Vagina (tissue), 2 donors: ENCODE data around the gene FRMD4A.
A peak's percentile ranks its signal among the peaks of the same experiment; 100 is the strongest.

ENCODE experiments used
- POLR2A ChIP-seq, 2 donors: fragments of 450-650 bp; IDR thresholded peaks; one replicate each; pipeline ENCODE4 v1.6.1; 2017; ENCODE audit warnings: antibody characterized with exemption in 2 of 2, mild to moderate bottlenecking in 2 of 2, moderate library complexity in 2 of 2
- POLR2AphosphoS5 ChIP-seq, 2 donors: sonication (generic); formaldehyde crosslinking; IDR thresholded peaks; one replicate each; pipeline ENCODE4 v1.9.0; 2017; ENCODE audit warnings: antibody characterized with exemption in 2 of 2, mild to moderate bottlenecking in 2 of 2, low read depth in 1 of 2; ENCODE audit not compliant: insufficient read depth in 1 of 2
- TF ChIP-seq, protein P1 (sequence below), 3 experiments: fragments of 450-650 bp in 2 of 3; fragments of 200-600 bp in 1 of 3; sonication (generic) in 1 of 3; IDR thresholded peaks; one replicate each; pipeline ENCODE4 v1.5.1; 2017 to 2019; ENCODE audit warnings: antibody characterized with exemption in 3 of 3, mild to moderate bottlenecking in 2 of 3, moderate library complexity in 2 of 3

DNA sequence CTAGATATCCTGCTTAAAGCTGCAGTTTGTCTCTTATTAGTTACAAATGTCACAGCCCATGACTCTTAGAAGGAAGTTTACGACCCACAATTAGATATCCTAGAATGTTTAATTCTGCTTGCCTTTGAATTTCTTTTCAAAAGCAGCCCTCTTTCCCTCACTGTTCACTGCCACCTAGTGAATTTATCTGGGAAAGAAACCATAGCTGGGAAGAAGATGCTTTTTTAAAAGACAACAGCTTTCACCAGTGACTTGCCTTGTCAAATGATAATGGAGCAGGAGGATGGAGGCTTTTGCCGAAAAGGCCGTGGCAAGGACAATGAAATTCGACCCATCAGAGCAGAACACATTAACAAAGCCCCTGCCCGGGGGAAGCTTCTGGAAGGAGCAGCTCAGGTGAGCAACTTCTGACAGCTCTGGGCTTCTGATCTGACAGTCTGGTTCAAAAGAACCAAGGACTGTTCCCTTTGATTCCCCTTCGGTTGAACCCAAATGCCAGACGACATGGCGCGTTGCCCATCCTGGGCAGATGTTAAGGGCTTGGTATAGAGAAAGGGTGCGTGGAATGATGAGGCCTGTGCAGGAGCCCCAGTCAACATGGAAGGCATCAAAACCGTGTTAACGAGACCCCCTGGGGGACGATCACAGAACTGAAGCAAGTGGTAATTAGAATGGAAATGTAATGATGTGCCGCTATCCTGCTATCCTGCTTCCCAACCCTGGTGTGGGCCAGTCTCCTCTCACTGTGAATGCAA, 236.8 kb downstream of the FRMD4A start:
- TF ChIP-seq, protein P1, sequence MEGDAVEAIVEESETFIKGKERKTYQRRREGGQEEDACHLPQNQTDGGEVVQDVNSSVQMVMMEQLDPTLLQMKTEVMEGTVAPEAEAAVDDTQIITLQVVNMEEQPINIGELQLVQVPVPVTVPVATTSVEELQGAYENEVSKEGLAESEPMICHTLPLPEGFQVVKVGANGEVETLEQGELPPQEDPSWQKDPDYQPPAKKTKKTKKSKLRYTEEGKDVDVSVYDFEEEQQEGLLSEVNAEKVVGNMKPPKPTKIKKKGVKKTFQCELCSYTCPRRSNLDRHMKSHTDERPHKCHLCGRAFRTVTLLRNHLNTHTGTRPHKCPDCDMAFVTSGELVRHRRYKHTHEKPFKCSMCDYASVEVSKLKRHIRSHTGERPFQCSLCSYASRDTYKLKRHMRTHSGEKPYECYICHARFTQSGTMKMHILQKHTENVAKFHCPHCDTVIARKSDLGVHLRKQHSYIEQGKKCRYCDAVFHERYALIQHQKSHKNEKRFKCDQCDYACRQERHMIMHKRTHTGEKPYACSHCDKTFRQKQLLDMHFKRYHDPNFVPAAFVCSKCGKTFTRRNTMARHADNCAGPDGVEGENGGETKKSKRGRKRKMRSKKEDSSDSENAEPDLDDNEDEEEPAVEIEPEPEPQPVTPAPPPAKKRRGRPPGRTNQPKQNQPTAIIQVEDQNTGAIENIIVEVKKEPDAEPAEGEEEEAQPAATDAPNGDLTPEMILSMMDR (IDR thresholded peaks at IDR 0.05) = peak; percentile 15 to 51 (median 24)
- no peak for TF ChIP-seq POLR2AphosphoS5 (IDR thresholded peaks at IDR 0.05; ENCODE audit: insufficient read depth in 1 of 2, low read depth in 1 of 2)
- no peak for TF ChIP-seq POLR2A (IDR thresholded peaks at IDR 0.05)
